Ascending aorta (tissue), 2 donors: ENCODE data around the gene LRRN3. TPM values are rescaled to one million over a fixed set of nuclear protein-coding genes. Genes with fewer than 3 reads are reported as not detected.

Experiments used
- DNase-seq, 2 donors: peaks; one replicate each; pipeline ENCODE4 v3.0.0-alpha.2; 2019; ENCODE audit warnings: low spot score in 2 of 2
- H3K27ac ChIP-seq, 2 donors: fragments of 200-600 bp; sonication (generic); one replicate each; pipeline ENCODE4 v1.5.1; 2016 to 2017; ENCODE audit warnings: mild to moderate bottlenecking in 1 of 2
- H3K27me3 ChIP-seq: fragments of 200-600 bp; sonication (generic); one replicate; pipeline ENCODE4 v1.5.1; 2017
- H3K36me3 ChIP-seq, 2 donors: fragments of 200-600 bp; sonication (generic); one replicate each; pipeline ENCODE4 v1.5.1; 2016
- H3K4me1 ChIP-seq, 2 donors: fragments of 200-600 bp; sonication (generic); one replicate each; pipeline ENCODE4 v1.5.1; 2016 to 2017; ENCODE audit warnings: mild to moderate bottlenecking in 1 of 2
- H3K4me3 ChIP-seq, 2 donors: fragments of 200-600 bp; sonication (generic); one replicate each; pipeline ENCODE4 v1.5.1; 2016 to 2017; ENCODE audit warnings: mild to moderate bottlenecking in 1 of 2
- H3K9me3 ChIP-seq, 2 donors: fragments of 200-600 bp; sonication (generic); one replicate each; pipeline ENCODE4 v1.5.1; 2016
- intact Hi-C: fragments of 100-400 bp; cut with DNase I; formaldehyde crosslinking; loops from one replicate; pipeline ENCODE4 v1.15.1; 2023
- total RNA-seq: library from RNA; depleted of rRNA; stranded (reverse); fragments of >200 nt; gene quantifications from one replicate; pipeline ENCODE4 v1.1.0, GENCODE V29; 2016
- TF ChIP-seq, protein P1 (sequence below), 3 experiments: fragments of 200-600 bp in 2 of 3; fragments of 450-650 bp in 1 of 3; sonication (generic) in 2 of 3; IDR thresholded peaks; one replicate each; pipeline ENCODE4 v1.5.1; 2016 to 2019; ENCODE audit warnings: antibody characterized with exemption in 3 of 3, mild to moderate bottlenecking in 1 of 3, moderate library complexity in 1 of 3

The LRRN3 gene
- total RNA-seq, 1 donor from 2014 or later: 1.7 TPM

DNA sequence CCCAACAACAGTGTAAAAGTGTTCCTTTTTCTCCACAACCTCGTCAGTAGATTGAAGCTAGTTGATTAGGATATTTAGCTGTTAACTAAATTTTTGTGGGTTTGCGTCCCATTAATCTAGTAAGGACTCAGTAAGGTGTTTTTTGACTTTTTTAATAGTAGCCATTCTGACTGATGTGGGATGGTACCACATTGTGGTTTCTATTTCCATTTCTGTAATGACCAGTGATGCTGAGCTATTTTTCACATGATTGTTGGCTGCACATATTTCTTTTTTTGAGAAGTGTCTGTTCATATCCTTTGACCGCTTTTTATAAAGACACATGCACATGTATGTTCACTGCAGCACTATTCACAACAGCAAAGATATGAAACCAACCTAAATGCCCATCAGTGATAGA, 5.6 kb upstream of the LRRN3 start:
- no peak overlapping the region for H3K4me3 ChIP-seq
- H3K27me3 ChIP-seq: no peaks in the 10 kb centered on the region
- no peaks in the 10 kb centered on the region for H3K36me3 ChIP-seq
- no peak for DNase-seq
- H3K4me1 ChIP-seq: peaks cover 0 to 9% of the 10 kb centered on the region in 2 donors
- TF ChIP-seq, protein P1, sequence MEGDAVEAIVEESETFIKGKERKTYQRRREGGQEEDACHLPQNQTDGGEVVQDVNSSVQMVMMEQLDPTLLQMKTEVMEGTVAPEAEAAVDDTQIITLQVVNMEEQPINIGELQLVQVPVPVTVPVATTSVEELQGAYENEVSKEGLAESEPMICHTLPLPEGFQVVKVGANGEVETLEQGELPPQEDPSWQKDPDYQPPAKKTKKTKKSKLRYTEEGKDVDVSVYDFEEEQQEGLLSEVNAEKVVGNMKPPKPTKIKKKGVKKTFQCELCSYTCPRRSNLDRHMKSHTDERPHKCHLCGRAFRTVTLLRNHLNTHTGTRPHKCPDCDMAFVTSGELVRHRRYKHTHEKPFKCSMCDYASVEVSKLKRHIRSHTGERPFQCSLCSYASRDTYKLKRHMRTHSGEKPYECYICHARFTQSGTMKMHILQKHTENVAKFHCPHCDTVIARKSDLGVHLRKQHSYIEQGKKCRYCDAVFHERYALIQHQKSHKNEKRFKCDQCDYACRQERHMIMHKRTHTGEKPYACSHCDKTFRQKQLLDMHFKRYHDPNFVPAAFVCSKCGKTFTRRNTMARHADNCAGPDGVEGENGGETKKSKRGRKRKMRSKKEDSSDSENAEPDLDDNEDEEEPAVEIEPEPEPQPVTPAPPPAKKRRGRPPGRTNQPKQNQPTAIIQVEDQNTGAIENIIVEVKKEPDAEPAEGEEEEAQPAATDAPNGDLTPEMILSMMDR (IDR thresholded peaks at IDR 0.05): no peak
- H3K27ac ChIP-seq: no peak overlapping the region
- no peaks in the 10 kb centered on the region for H3K9me3 ChIP-seq
- intact Hi-C loops: no loop called here

- TF ChIP-seq, protein P1 (IDR thresholded peaks at IDR 0.05): no peak
- no peaks in the 10 kb centered on the region for H3K27me3 ChIP-seq
- no peak for DNase-seq
- no peaks in the 10 kb centered on the region for H3K36me3 ChIP-seq
- H3K9me3 ChIP-seq: no peaks in the 10 kb centered on the region
- intact Hi-C loops: no loop called here
- no peak overlapping the region for H3K4me3 ChIP-seq
- no peak overlapping the region for H3K27ac ChIP-seq
- H3K4me1 ChIP-seq: peaks cover 0 to 7% of the 10 kb centered on the region in 2 donors
Measured at GRCh38 chr7:111086532-111086931, 4.4 kb upstream of the LRRN3 start.

DNA sequence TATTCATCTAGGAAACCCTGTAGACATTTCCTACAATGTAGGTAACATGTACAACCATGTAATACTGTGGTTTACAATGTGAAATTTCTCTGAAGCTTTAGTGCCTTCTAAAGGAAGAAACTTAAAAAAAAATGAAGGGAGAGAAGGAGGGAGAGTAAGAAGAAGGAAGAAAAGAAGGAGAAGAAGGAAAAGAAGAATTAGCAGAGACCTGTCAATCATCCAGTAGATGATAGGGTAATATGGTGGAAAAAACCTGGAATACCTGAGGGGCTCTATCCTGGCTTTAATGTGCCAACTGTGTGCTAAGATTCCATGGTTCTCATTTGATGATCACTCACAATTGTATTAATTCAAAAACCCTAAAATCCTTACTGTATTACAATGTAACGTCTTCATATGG, 2.6 kb upstream of the LRRN3 start:
- TF ChIP-seq, protein P1 (IDR thresholded peaks at IDR 0.05): no peak
- H3K36me3 ChIP-seq: no peaks in the 10 kb centered on the region
- H3K9me3 ChIP-seq: no peaks in the 10 kb centered on the region
- H3K4me3 ChIP-seq: no peak overlapping the region
- no peaks in the 10 kb centered on the region for H3K27me3 ChIP-seq
- no peak overlapping the region for H3K27ac ChIP-seq
- no peak for DNase-seq
- H3K4me1 ChIP-seq: peaks cover 0 to 3% of the 10 kb centered on the region in 2 donors
- intact Hi-C loops: loop anchor here (2.0 kb wide), 1 partner anchor 646 kb away; no protein-coding TSS in a partner anchor

DNA sequence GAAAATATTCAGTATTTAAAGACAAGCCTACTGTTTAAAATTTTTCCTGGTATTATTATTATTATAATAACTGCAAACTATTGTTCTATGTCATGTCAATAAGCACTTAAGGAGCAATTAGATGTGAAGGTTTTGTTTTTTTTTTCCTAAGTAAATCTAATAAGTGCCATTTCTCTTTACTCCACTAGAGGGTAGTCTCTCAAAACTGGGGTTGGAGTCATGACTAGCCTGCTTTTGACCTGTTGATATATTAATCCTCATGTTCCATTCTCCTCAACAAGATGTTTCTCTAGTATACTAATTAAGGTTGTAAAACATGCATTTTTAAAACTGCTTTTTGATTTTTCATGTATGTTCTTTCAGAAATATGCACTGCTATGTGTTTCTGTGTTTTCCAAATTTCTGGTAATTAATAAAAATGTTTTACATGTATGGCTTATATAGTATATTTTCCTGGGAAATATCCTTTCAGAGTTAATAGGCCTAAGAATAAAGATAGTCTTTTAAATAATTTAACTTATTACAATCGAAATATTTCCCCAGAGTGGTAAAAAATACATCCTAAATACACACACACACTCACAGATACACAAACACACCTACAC, 1.0 kb upstream of the LRRN3 start:
- Histone ChIP-seq H3K27ac (no peak overlapping the region), H3K27me3 (no peaks in the 10 kb centered on the region), H3K4me3 (no peak overlapping the region), H3K9me3 (no peaks in the 10 kb centered on the region), H3K36me3 (no peaks in the 10 kb centered on the region), H3K4me1 (peaks cover 0 to 3% of the 10 kb centered on the region in 2 donors)
- no peak for DNase-seq
- intact Hi-C loops: loop anchor here (2.0 kb wide), 2 partner anchors 397 to 645 kb away; no protein-coding TSS in a partner anchor
- TF ChIP-seq, protein P1 (IDR thresholded peaks at IDR 0.05): peak; percentile 14 to 73 (median 68)

DNA sequence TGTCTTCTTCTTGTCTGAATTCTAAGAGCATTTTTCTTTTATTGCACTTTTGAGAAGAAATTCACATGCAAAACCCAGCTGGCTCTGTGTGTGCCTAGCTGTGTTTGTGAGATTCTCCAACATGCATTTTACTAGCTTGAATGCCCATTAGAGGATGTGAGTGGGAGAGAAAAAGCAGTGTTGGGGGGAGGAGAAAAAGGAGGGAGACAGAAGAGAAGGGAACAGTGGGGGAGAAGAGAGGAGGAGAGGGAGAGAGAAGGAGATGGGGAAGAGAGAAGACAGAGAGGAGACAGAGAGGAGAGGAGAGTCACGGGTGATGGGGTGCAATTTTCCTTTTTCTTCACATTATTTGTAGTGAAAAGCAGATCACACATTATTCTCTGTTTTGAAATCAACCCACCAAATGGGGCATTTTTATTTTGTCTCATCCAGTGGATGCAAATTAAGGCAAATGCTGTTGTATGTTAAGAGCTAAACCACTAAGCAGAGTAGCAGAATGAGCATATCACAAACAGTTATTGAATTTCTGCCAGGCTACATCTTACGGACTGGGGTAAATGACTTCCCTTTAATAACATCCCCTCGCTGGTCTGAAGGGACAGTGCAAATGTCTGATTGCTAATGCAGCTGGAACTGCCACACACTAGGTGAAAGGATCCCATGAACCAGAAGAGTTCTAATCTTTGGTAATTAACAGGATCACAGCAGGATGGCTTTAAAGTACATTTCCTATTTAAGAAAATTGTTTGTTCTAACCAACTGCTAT, 849 bp downstream of the LRRN3 start:
- no peak for DNase-seq
- Histone ChIP-seq H3K4me3 (peak overlapping the region; percentile 45 to 61), H3K27ac (no peak overlapping the region), H3K36me3 (no peaks in the 10 kb centered on the region), H3K9me3 (no peaks in the 10 kb centered on the region), H3K4me1 (peaks cover 0 to 3% of the 10 kb centered on the region in 2 donors), H3K27me3 (no peaks in the 10 kb centered on the region)
- TF ChIP-seq, protein P1 (IDR thresholded peaks at IDR 0.05): no peak
- intact Hi-C loops: loop anchor here (2.0 kb wide), 1 partner anchor 395 kb away; no protein-coding TSS in a partner anchor
